DOHH2 (cell line): Measurements from ENCODE around the gene MEGF11.
"Not testable (repeated sequence)": the region's sequence is repeated elsewhere in the genome, so short reads cannot be mapped to it uniquely, and the experiment has no call there.

ENCODE experiments used
- H3F3A ChIP-seq: fragments of 200-600 bp; sonication (generic), shearing (Covaris generic); 2 replicates; pipeline ENCODE4 v1.6.0; 2016; ENCODE audit warnings: antibody characterized with exemption, mild to moderate bottlenecking; ENCODE audit not compliant: control insufficient read depth, insufficient read depth
- H3K27ac ChIP-seq: fragments of 200-600 bp; sonication (generic); 2 replicates; pipeline ENCODE4 v1.5.1; 2014; ENCODE audit warnings: low read depth, mild to moderate bottlenecking, low read length, moderate library complexity
- H3K27me3 ChIP-seq: fragments of 200-600 bp; sonication (generic); 2 replicates; pipeline ENCODE4 v1.6.1; 2014; ENCODE audit warnings: mild to moderate bottlenecking, low read length, mixed read lengths; ENCODE audit not compliant: control insufficient read depth
- H3K36me3 ChIP-seq: fragments of 200-600 bp; sonication (generic); 2 replicates; pipeline ENCODE4 v1.6.1; 2014; ENCODE audit warnings: mild to moderate bottlenecking, low read length, moderate library complexity, mixed read lengths; ENCODE audit not compliant: control insufficient read depth
- H3K4me1 ChIP-seq: fragments of 200-600 bp; sonication (generic); 2 replicates; pipeline ENCODE4 v1.6.1; 2014; ENCODE audit warnings: mild to moderate bottlenecking, low read length, mixed read lengths; ENCODE audit not compliant: control insufficient read depth
- H3K4me2 ChIP-seq: fragments of 200-600 bp; sonication (generic); 2 replicates; pipeline ENCODE4 v1.6.0; 2014; ENCODE audit warnings: mild to moderate bottlenecking, low read length, moderate library complexity
- H3K4me3 ChIP-seq: fragments of 200-600 bp; sonication (generic); 2 replicates; pipeline ENCODE4 v1.5.1; 2014; ENCODE audit warnings: mild to moderate bottlenecking, low read length, mixed read lengths
- H3K79me2 ChIP-seq: fragments of 200-600 bp; sonication (generic); 2 replicates; pipeline ENCODE4 v1.6.1; 2014; ENCODE audit warnings: mild to moderate bottlenecking, low read length, mixed read lengths; ENCODE audit not compliant: control insufficient read depth
- H3K9me2 ChIP-seq: fragments of 200-600 bp; sonication (generic); replicated peaks from 2 replicates; pipeline ENCODE4 v1.6.1; 2014; ENCODE audit warnings: mild to moderate bottlenecking, low read length, mixed read lengths; ENCODE audit not compliant: control insufficient read depth
- H3K9me3 ChIP-seq: fragments of 200-600 bp; sonication (generic); 2 replicates; pipeline ENCODE4 v1.6.1; 2014; ENCODE audit warnings: antibody characterized with exemption, low read length, mixed read lengths; ENCODE audit not compliant: control insufficient read depth, insufficient read depth
- H4K20me1 ChIP-seq: fragments of 200-600 bp; sonication (generic); 2 replicates; pipeline ENCODE4 v1.6.0; 2014; ENCODE audit warnings: low read depth, mild to moderate bottlenecking, antibody characterized with exemption, low read length, moderate library complexity; ENCODE audit not compliant: control insufficient read depth, insufficient read depth
- CTCF ChIP-seq: fragments of 200-600 bp; sonication (generic); IDR thresholded peaks from one replicate; pipeline ENCODE4 v1.5.1; 2014; ENCODE audit warnings: antibody characterized with exemption, mild to moderate bottlenecking, low read depth, low read length; ENCODE audit not compliant: poor library complexity, severe bottlenecking
- EZH2phosphoT487 ChIP-seq: fragments of 200-600 bp; sonication (generic); IDR thresholded peaks from 2 replicates; pipeline ENCODE4 v1.6.1; 2017; ENCODE audit warnings: borderline replicate concordance, mild to moderate bottlenecking, antibody characterized with exemption, low read length, moderate library complexity, mixed read lengths

The MEGF11 gene

GRCh38 chr15:66246937-66247336, 6.6 kb downstream of the MEGF11 start:
- TF ChIP-seq CTCF, result no peak
- TF ChIP-seq EZH2phosphoT487, result no peak
- Histone ChIP-seq H3K4me2 (no peak overlapping the region), H3K79me2 (peaks cover 99% of the 10 kb centered on the region), H3K9me2 (no peaks in the 10 kb centered on the region), H3K4me1 (peaks cover 85% of the 10 kb centered on the region), H4K20me1 (0 out of 2 replicates have a peak, but pooled peaks cover 3% of the 10 kb centered on the region), H3K4me3 (no peak overlapping the region), H3K36me3 (peaks cover 75% of the 10 kb centered on the region), H3K9me3 (no peaks in the 10 kb centered on the region), H3F3A (peaks cover 15% of the 10 kb centered on the region), H3K27me3 (no peaks in the 10 kb centered on the region), H3K27ac (no peak overlapping the region)

GRCh38 chr15:66245832-66246231, 7.7 kb downstream of the MEGF11 start:
- not testable (repeated sequence) for H3K9me3 ChIP-seq, H3K27ac ChIP-seq, H4K20me1 ChIP-seq, H3K4me3 ChIP-seq, H3K9me2 ChIP-seq, H3K27me3 ChIP-seq
- Histone ChIP-seq H3K4me1 (peaks cover 85% of the 10 kb centered on the region), H3K79me2 (peaks cover 99% of the 10 kb centered on the region), H3K36me3 (peaks cover 78% of the 10 kb centered on the region), H3F3A (peaks cover 15% of the 10 kb centered on the region), H3K4me2 (0 out of 2 replicates have a peak overlapping the region, but pooled peaks have one; percentile 3)

- no peak for TF ChIP-seq EZH2phosphoT487
- no peak for TF ChIP-seq CTCF
- Histone ChIP-seq H3K27ac (no peak overlapping the region), H3K9me2 (no peaks in the 10 kb centered on the region), H3K4me3 (peak overlapping the region; percentile 48), H3K4me1 (peaks cover 56% of the 10 kb centered on the region), H4K20me1 (peaks cover 6% of the 10 kb centered on the region), H3K36me3 (peaks cover 79% of the 10 kb centered on the region), H3K79me2 (peaks cover 99% of the 10 kb centered on the region), H3F3A (no peaks in the 10 kb centered on the region), H3K9me3 (no peaks in the 10 kb centered on the region), H3K4me2 (peak overlapping the region; percentile 55), H3K27me3 (no peaks in the 10 kb centered on the region)
Observed at GRCh38 chr15:66241908-66242285, 11.7 kb downstream of the MEGF11 start.

DNA sequence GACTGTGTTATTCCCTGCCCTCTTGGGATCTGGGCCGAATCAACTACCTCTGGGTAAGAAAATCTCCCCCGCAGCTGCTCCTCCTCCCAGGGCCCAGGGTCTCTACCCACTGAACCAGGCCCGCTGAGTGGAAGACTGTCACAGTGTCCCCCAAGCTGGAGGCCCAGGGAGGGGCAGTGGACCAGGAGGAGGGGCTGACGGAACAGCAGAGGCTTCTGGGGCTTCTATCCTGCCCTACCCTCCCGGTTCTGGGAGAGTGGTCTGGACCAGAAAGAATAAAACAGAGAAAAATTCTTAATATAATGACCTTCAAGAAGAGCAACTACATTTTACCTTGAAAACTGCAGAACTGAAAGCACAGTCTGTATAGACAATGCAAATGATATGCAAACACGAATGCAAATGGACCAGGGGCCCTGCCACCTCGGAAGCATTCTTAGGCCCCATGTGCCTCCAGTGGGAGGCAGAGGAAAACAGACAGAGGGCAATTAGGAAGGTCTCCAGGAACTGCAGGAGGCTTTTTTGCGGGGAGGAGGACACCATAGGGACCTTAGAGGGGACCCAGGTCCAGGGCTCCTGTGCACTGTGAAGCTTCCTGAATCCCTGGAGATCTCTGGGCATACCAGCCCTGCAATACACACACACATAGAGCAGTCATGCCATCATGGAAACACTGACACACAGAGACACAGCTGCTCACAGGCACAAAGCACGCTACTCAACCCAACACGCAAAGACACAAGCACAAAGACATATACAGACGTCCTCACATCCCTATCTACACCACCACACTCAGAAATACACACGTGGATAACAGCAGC, 12.3 kb downstream of the MEGF11 start:
- peaks cover 6% of the 10 kb centered on the region for H4K20me1 ChIP-seq
- TF ChIP-seq EZH2phosphoT487 (no peak), CTCF (no peak)
- no peaks in the 10 kb centered on the region for H3F3A ChIP-seq
- H3K79me2 ChIP-seq, result peaks cover 99% of the 10 kb centered on the region
- peaks cover 82% of the 10 kb centered on the region for H3K36me3 ChIP-seq
- peak overlapping the region; percentile 26 for H3K27ac ChIP-seq
- peak overlapping the region; percentile 48 for H3K4me3 ChIP-seq
- peak overlapping the region; percentile 55 for H3K4me2 ChIP-seq
- no peaks in the 10 kb centered on the region for H3K9me2 ChIP-seq
- H3K27me3 ChIP-seq, result no peaks in the 10 kb centered on the region
- H3K9me3 ChIP-seq, result no peaks in the 10 kb centered on the region
- peaks cover 55% of the 10 kb centered on the region for H3K4me1 ChIP-seq
